Activated CD8-positive, alpha-beta T cell treated with anti-CD3 and anti-CD28 coated beads, Interleukin-2, amount 10 ng/mL, durations not matched to agents 7 days and 5 days (primary cell): ENCODE measurements around the gene GSE1. TPM values are rescaled to one million over a fixed set of nuclear protein-coding genes. Genes with fewer than 3 reads are reported as not detected.

ENCODE experiments used
- ATAC-seq: fragments of 150-1000 bp; cut with Tn5 transposase; one replicate; pipeline ENCODE4 v1.10.0; 2021; ENCODE audit warnings: moderate library complexity
- CTCF ChIA-PET: fragments of 350-600 bp; sonication (Branson Sonifier 250); formaldehyde crosslinking; loops from one replicate; lab custom pipeline; 2021; ENCODE audit warnings: antibody characterized with exemption; lab: Charles Lee
- POLR2A ChIA-PET: fragments of 350-600 bp; sonication (Branson Sonifier 250); formaldehyde crosslinking; loops from one replicate; lab custom pipeline; 2021; ENCODE audit warnings: antibody characterized with exemption; lab: Charles Lee
- DNase-seq: peaks from one replicate; pipeline ENCODE4 v3.0.0-alpha.2; 2020
- H3K27ac Mint-ChIP-seq: one replicate; pipeline ENCODE4 v1.8.0; 2021; ENCODE audit warnings: mild to moderate bottlenecking, mixed read lengths
- H3K27me3 Mint-ChIP-seq: one replicate; pipeline ENCODE4 v1.8.0; 2021; ENCODE audit warnings: low read depth, mixed read lengths
- H3K36me3 Mint-ChIP-seq: one replicate; pipeline ENCODE4 v1.8.0; 2021; ENCODE audit warnings: low read depth, mixed read lengths
- H3K4me1 Mint-ChIP-seq: one replicate; pipeline ENCODE4 v1.8.0; 2021; ENCODE audit warnings: low read depth, mixed read lengths
- H3K4me3 Mint-ChIP-seq: one replicate; pipeline ENCODE4 v1.8.0; 2021; ENCODE audit warnings: mild to moderate bottlenecking, mixed read lengths
- H3K9me3 Mint-ChIP-seq: one replicate; pipeline ENCODE4 v1.8.0; 2022; ENCODE audit warnings: mixed read lengths; ENCODE audit not compliant: insufficient read depth
- total RNA-seq, 2 experiments: library from RNA; stranded (reverse); gene quantifications; one replicate each; pipeline ENCODE4 v1.2.3, GENCODE V29; 2021

The GSE1 gene
- total RNA-seq, 2 experiments from 2014 or later = 48.9 to 51.4 TPM

DNA sequence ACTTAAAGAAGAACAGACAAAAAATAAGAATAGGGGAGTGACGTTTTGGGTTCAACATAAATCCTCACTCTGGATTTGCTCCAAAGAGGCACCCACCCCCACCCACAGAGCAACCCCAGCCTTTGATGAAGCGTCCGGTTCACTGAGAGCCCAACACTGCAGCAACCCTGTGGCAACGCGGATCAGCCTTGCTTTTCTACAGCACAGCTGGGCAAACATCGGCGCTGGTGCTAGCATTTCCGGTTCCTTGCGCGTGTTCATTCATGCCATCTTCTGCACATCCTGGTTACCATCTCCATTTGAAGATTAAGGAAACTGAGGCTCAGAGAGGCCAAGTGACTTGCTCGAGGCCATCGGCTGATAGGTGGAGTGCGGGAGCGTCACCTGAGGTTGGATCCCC lies 84.3 kb downstream of the GSE1 start:
- Mint-ChIP-seq H3K4me1 (no peaks in the 10 kb centered on the region), H3K9me3 (no peaks in the 10 kb centered on the region), H3K4me3 (no peak overlapping the region), H3K36me3 (no peaks in the 10 kb centered on the region), H3K27ac (no peak overlapping the region), H3K27me3 (peaks cover 10% of the 10 kb centered on the region)
- DNase-seq (no peak), ATAC-seq (no peak)
- POLR2A ChIA-PET = no interaction called here
- CTCF ChIA-PET = no interaction called here

DNA sequence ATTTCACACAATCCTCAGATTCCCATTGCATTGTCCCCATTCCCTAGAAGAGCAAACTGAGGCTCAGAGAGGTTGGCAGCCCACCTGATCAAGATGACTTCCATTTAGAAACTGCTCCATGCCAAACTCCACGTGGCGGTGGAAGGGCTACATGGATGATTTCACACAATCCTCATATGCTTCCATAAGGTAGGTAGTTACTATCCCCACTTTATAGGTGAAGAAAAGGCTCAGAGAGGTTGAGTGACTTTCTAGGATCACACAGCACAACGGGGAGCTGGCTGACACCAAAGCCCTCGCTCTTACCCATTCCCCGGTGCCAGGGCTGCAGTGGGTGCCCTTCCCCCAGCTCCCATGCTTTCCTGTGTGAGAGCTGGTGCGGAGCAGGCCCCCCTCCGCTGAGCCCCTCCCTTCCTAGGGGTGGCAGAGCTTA lies 85.4 kb downstream of the GSE1 start:
- Mint-ChIP-seq H3K4me3 (no peak overlapping the region), H3K27ac (no peak overlapping the region), H3K4me1 (no peaks in the 10 kb centered on the region), H3K27me3 (peaks cover 8% of the 10 kb centered on the region), H3K9me3 (no peaks in the 10 kb centered on the region), H3K36me3 (no peaks in the 10 kb centered on the region)
- POLR2A ChIA-PET = no interaction called here
- no peak for DNase-seq
- no peak for ATAC-seq
- CTCF ChIA-PET = no interaction called here

DNA sequence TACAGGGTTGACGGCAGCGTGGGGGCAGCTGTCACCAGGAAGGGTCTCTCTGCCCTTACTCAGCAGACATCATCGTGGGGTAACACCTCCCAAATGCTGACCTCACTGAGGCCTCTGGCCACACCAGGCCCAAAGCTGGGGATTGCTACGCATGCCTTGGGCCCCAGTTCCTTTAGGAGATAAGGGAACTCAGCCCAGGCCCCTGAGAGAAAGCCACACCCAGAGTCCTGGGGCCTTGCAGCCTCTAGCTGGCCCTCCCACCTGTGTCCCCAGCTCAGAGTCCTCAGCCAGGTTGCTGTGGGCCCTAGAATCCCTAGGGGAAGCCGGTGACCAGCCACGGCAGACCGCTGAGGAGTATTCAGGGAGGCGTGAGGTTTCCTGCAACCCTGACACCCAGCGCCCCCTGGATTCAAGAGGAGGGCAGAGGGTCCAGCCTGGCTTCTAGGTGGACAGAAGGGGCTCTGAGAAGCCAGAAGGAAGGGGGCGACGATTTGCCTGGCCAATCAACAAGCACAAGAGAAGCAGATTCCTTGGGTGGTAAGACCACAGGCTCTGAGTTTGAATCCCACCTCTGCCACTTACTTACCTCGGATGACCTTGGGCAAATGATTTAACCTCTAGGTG lies 85.9 kb downstream of the GSE1 start:
- no peaks in the 10 kb centered on the region for H3K9me3 Mint-ChIP-seq
- POLR2A ChIA-PET = no interaction called here

DNA sequence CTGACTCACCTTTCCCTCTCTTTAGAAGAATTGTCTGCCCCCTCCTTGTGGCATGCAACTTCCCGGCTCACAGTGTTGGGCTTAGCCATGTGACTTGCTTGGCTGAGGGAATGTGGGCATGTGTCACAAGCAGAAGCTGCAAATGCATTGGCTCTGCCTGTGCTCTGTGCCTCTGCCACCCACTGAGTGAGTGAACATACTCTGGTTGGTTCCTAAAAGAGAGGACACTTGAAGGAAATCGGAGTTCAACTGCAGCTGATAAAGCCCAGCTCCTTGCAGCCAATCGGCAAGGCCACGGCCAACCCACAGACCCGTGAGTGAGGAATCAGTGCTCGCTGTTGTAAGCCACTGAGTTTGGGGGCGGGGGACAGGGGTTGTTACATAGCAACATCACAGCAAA lies 86.5 kb downstream of the GSE1 start:
- Mint-ChIP-seq H3K9me3 (no peaks in the 10 kb centered on the region), H3K27ac (no peak overlapping the region), H3K27me3 (peaks cover 8% of the 10 kb centered on the region), H3K4me3 (no peak overlapping the region), H3K36me3 (no peaks in the 10 kb centered on the region), H3K4me1 (no peaks in the 10 kb centered on the region)
- ChIA-PET CTCF (no interaction called here), POLR2A (no interaction called here)
- DNase-seq = no peak
- ATAC-seq = no peak

More for the DNA sequence above, 85.9 kb downstream of the GSE1 start:
- ATAC-seq (no peak), DNase-seq (no peak)
- H3K4me3 Mint-ChIP-seq = no peak overlapping the region
- H3K27ac Mint-ChIP-seq = no peak overlapping the region
- peaks cover 8% of the 10 kb centered on the region for H3K27me3 Mint-ChIP-seq
- CTCF ChIA-PET = no interaction called here
- no peaks in the 10 kb centered on the region for H3K36me3 Mint-ChIP-seq
- H3K4me1 Mint-ChIP-seq = no peaks in the 10 kb centered on the region

DNA sequence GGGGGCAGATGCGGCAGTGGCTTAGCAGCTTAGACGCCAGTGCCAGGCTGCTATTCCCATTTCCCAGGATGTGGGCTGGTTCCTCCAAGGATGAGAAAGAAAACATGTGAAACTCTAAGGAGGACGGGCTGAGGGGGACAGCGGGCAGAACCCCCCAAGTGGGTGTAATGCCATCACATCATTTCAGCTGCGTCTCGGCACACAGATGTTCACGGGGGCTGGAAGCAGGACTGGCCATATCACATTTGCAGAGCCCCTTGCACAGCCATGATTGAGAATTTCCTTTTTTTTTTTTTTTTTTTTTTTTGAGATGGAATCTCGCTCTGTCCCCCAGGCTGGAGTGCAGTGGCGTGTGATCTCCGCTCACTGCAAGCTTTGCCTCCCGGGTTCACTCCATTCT lies 90.9 kb downstream of the GSE1 start:
- CTCF ChIA-PET = interaction anchor here (1.1 kb wide), 1 partner anchor 13 kb away, joined by 3 read pairs; no protein-coding TSS in a partner anchor
- H3K27me3 Mint-ChIP-seq = peaks cover 7% of the 10 kb centered on the region
- no peaks in the 10 kb centered on the region for H3K4me1 Mint-ChIP-seq
- H3K9me3 Mint-ChIP-seq = no peaks in the 10 kb centered on the region
- H3K4me3 Mint-ChIP-seq = no peak overlapping the region
- H3K36me3 Mint-ChIP-seq = no peaks in the 10 kb centered on the region
- DNase-seq (no peak), ATAC-seq (no peak)
- no peak overlapping the region for H3K27ac Mint-ChIP-seq
- POLR2A ChIA-PET = no interaction called here

DNA sequence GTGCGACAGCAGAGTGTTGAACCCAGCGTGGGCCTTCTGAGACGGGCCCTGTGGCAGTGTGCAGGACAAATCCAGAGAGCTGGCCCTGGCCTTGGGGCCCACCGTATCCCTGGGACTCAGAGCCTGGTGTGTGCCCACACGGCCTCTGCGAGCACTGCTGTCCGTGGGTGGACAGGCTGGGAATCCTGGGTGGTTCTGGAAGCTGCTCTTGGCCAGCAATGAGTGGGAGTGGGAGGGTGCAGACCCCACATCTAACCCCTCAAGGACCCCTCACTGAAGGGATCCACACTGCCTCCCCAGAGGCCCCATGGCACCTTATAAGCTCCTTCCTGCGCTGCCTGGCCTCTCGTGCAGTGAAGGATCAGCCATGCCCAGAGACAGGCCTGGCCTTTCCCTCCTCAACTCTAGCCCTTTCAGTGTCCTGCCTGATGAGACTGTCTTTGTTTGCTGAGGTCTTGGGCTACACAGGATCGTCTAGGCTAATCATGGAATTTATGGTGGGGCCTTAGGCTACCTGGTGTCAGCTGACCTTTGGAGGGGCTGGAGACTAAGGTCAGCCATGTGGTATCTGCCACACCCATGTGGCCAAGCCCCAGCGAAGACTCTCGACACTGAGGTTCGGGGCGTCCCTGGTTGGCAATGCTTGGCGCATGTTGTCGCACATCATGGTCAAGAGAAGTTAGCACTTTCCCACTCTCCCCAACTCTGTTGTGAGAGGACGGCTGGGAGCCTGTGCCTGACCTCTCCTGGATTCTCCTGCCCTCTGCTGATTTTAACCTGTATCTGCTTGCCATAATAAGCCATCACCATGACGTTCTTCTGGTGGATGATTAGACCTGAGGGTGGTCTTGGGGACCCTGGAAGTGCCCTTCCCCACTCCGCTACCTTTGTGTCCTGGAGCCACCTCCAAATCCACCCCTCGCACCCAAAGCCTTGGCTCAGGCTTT lies 92.1 kb downstream of the GSE1 start:
- POLR2A ChIA-PET = interaction anchor here (0.6 kb wide), 1 partner anchor 62 kb away, joined by 3 read pairs; no protein-coding TSS in a partner anchor
- ATAC-seq (no peak), DNase-seq (no peak)
- H3K9me3 Mint-ChIP-seq = no peaks in the 10 kb centered on the region
- H3K4me3 Mint-ChIP-seq = no peak overlapping the region
- H3K4me1 Mint-ChIP-seq = no peaks in the 10 kb centered on the region
- peaks cover 2% of the 10 kb centered on the region for H3K27me3 Mint-ChIP-seq
- H3K36me3 Mint-ChIP-seq = no peaks in the 10 kb centered on the region
- no peak overlapping the region for H3K27ac Mint-ChIP-seq
- CTCF ChIA-PET = interaction anchor here (1.9 kb wide), 1 partner anchor 12 kb away, joined by 5 read pairs; no protein-coding TSS in a partner anchor

DNA sequence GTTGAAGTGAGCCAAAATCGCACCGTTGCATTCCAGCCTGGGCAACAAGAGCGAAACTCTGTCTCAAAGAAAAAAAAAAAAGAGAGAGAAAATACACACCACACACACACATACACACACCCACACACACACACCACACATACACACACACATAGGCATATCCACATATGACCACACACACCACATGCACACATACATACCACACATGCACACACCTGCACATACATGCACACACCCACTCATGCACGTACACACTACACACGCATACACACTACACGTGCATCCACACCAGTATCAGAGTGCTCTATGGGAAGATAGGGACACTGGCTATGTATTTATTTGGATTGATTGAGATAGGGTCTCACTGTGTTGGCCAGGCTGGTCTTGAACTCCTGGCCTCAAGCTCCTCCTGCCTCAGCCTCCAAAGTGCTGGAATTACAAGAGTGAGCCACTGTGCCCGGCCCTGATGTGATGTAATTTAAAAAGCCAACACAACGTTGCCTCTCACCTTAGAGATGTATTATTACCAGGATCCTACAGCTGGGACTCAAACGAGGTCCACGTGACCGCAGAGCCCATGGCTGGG lies 93.4 kb downstream of the GSE1 start:
- H3K36me3 Mint-ChIP-seq = no peaks in the 10 kb centered on the region
- no peak for ATAC-seq
- no peaks in the 10 kb centered on the region for H3K9me3 Mint-ChIP-seq
- CTCF ChIA-PET = interaction anchor here (1.9 kb wide), 1 partner anchor 11 kb away, joined by 5 read pairs; no protein-coding TSS in a partner anchor
- POLR2A ChIA-PET = no interaction called here
- H3K4me3 Mint-ChIP-seq = no peak overlapping the region
- no peak overlapping the region for H3K27ac Mint-ChIP-seq
- no peaks in the 10 kb centered on the region for H3K27me3 Mint-ChIP-seq
- DNase-seq = no peak
- H3K4me1 Mint-ChIP-seq = no peaks in the 10 kb centered on the region

DNA sequence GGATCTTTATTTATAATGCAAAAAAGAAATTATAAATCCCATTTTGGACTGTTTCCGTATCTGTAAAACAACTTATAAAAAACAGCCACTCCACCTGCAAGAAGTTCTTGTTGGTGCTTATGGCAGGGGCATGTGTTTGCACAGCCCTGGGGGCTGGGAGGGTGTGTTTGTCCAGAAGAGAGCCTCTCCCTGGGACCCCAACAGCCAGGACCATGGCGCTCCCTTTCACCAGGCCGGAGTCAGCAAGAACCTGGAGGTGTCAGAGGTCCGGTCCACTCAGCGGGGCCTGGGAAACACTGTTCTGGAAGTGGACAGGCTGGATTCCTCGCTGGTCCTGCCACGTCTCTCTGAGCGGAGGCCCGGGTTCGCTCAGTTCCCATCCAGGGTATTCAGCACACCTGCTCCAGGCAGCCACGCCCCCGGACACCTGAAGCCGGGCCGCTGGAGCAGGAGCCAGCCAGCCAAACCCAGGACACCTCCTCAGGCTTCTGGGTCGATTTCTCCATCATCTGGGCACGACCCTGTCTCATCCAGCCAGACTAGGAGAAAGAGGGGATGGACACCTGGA lies 94.5 kb downstream of the GSE1 start:
- ChIA-PET POLR2A (interaction anchor here (0.5 kb wide), 1 partner anchor 15 kb away, joined by 3 read pairs; no protein-coding TSS in a partner anchor), CTCF (no interaction called here)
- no peak overlapping the region for H3K27ac Mint-ChIP-seq
- H3K4me1 Mint-ChIP-seq = no peaks in the 10 kb centered on the region
- H3K36me3 Mint-ChIP-seq = no peaks in the 10 kb centered on the region
- H3K9me3 Mint-ChIP-seq = peaks cover 5% of the 10 kb centered on the region
- no peak for ATAC-seq
- H3K4me3 Mint-ChIP-seq = no peak overlapping the region
- no peaks in the 10 kb centered on the region for H3K27me3 Mint-ChIP-seq
- no peak for DNase-seq

DNA sequence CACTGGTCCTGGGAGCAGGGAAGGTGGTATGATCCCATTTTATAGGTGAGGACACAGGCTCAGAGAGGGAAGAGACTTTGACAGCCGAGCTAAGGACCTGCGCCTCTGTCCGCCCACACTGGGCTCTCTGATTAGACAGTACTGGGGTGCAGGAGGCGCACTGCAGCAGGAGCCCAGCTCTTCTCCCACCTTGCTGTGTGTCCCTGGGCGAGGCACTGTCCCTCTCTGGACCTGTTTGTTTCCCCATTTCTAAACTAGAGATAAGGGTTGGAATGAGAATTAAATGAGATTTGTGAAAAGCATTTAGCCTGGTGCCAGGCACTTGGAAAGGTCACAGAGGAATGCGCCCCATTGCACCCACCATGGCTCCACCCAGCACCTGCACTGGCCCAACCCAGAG lies 95.2 kb downstream of the GSE1 start:
- CTCF ChIA-PET = no interaction called here
- no peaks in the 10 kb centered on the region for H3K36me3 Mint-ChIP-seq
- H3K27ac Mint-ChIP-seq = no peak overlapping the region
- H3K4me1 Mint-ChIP-seq = no peaks in the 10 kb centered on the region
- peaks cover 5% of the 10 kb centered on the region for H3K9me3 Mint-ChIP-seq
- no peak overlapping the region for H3K4me3 Mint-ChIP-seq
- ATAC-seq (no peak), DNase-seq (no peak)
- no peaks in the 10 kb centered on the region for H3K27me3 Mint-ChIP-seq
- POLR2A ChIA-PET = interaction anchor here (0.5 kb wide), 1 partner anchor 15 kb away, joined by 3 read pairs; no protein-coding TSS in a partner anchor

DNA sequence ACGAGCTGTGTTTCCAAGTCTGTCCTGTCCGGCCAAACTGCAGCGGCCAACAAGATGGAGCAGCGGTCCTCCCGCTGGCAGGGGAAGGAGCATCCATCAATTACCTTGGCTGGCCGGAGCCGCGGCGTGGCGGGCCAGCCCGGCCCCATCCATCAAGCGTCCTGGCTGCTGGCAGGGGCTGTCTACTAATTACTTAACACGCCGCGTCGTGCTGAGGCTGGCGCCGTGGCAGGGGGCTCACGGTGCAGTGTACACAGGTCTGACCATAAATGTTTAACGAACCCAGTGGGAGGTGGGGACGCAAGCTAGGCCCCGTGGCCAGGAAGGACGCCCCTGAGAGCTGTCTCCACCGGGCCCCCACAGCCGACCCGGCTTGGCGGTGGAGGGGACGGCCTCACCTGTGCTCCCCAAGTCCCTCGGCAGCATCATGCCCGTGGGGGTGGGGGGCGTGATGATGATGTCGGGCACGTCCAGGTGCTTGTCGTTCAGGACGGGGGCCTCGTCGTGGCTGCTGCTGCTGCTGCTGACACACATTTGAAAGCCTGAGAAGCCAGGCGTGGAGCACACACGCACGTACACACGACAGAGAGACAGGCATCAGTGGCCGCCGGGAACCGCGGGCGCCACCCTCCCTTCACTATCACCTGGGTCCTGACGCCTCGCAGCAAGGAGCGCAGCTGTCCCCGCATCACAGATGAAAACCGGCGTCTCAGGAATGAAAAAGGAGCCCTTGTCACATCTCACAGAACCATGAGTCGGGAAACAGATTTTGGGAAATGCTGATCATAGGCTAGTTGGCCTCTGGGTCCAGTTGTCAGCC lies 96.9 kb downstream of the GSE1 start:
- ATAC-seq = no peak
- H3K27me3 Mint-ChIP-seq = no peaks in the 10 kb centered on the region
- no peak overlapping the region for H3K27ac Mint-ChIP-seq
- no peaks in the 10 kb centered on the region for H3K36me3 Mint-ChIP-seq
- ChIA-PET POLR2A (no interaction called here), CTCF (no interaction called here)
- no peak overlapping the region for H3K4me3 Mint-ChIP-seq
- peaks cover 5% of the 10 kb centered on the region for H3K9me3 Mint-ChIP-seq
- no peaks in the 10 kb centered on the region for H3K4me1 Mint-ChIP-seq
- DNase-seq = no peak

DNA sequence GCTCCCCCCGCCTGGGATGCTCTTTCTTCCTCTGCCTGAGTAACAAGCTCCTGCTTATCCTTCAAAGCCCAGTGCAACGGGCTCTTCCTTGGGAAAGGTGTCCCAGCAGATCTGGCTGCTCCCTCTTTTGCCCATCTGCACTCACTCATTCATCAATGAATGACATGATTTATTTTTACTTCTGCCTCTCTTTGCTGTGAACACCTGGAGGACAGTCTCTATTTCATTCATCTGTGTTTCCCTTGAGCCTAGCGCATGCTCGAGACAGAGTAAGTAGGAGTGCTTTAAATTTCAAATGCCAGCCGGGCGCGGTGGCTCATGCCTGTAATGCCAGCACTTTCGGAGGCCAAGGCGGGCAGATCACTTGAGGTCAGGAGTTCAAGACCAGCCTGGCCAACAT lies 97.6 kb downstream of the GSE1 start:
- no peaks in the 10 kb centered on the region for H3K36me3 Mint-ChIP-seq
- no peak for DNase-seq
- peaks cover 5% of the 10 kb centered on the region for H3K27me3 Mint-ChIP-seq
- H3K27ac Mint-ChIP-seq = no peak overlapping the region
- peaks cover 4% of the 10 kb centered on the region for H3K4me1 Mint-ChIP-seq
- H3K4me3 Mint-ChIP-seq = no peak overlapping the region
- ChIA-PET POLR2A (no interaction called here), CTCF (no interaction called here)
- ATAC-seq = no peak
- peaks cover 5% of the 10 kb centered on the region for H3K9me3 Mint-ChIP-seq
